Measurements from ENCODE around the gene SPHK2. TPM values are rescaled to one million over a fixed set of nuclear protein-coding genes. Genes with fewer than 3 reads are reported as not detected.

SPHK2 gene
- total RNA-seq, 1 donor from 2014 or later, result 7.5 TPM

DNA sequence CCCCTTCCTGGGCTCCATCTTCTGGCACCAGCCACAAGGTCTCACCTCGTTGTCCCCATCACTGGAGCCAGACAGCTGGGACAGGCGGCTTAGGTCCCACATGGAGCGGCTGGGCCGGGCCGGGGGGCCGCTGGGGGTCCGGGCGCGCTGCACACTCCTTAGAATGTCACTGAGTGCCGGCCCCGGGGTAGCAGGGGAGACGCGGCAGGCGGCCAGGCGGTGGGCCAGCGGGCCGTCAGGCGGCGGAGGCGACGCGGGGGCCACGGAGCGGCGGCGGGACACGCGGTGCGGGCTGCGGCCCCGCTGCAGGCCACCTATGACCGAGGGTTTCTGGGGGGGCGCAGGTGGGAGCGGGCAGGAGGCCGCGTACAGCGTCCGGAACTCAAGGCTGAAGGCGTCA lies 15.9 kb upstream of the SPHK2 start:
- no peak for DNase-seq (ENCODE audit: low spot score)

DNA sequence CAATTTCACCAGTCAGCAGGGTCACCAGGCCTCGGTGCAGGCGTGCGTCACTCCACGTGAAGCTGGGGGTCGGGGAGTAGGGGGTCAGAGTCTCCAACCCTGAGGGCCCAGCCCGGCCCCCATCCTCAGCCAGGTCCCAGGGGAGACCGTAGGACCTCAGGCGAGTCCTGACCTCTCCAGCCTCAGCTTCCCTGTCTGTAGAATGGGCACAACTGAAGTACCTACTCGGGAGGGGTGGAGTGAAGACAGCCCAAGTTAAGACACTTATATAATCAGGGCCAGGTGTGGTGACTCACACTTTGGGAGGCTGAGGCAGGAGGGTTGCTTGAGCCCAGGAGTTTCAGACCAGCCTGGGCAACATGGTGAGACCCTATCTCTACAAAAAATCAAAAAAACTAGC lies 15.5 kb upstream of the SPHK2 start:
- DNase-seq (ENCODE audit: low spot score), result no peak

DNA sequence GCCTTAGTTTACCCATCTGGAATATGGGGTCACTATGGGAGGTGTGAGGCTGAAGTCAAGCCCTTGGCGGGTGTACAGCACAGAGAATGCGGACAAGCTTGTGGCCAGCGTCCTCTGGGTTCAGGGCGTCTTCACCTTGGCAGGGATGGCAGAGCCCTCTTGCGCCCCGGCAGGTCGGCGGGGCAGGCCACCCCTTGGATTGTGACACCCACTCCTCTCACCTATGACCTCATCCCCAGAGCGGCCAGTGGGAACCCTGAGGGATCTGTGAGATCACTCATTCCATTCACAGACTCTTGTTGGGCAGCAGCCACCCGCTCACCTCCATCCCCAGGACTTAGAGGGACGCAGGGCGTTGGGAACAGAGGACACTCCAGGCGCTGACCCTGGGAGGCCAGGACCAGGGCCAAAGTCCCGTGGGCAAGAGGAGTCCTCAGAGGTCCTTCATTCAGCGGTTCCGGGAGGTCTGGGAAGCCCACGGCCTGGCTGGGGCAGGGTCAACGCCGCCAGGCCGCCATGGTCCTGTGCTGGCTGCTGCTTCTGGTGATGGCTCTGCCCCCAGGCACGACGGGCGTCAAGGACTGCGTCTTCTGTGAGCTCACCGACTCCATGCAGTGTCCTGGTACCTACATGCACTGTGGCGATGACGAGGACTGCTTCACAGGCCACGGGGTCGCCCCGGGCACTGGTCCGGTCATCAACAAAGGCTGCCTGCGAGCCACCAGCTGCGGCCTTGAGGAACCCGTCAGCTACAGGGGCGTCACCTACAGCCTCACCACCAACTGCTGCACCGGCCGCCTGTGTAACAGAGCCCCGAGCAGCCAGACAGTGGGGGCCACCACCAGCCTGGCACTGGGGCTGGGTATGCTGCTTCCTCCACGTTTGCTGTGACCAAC lies 12.6 kb upstream of the SPHK2 start, which contains the start of gene SPACA4:
TSS of gene SPACA4 (plus strand) at position 280 of the 896 bp plus-strand sequence. CDS start at position 517, 237 bp downstream.
- DNase-seq (ENCODE audit: low spot score), result no peak

GRCh38 chr19:48607359-48607755 lies 11.9 kb upstream of the SPHK2 start:
- no peak for DNase-seq (ENCODE audit: low spot score)

DNA sequence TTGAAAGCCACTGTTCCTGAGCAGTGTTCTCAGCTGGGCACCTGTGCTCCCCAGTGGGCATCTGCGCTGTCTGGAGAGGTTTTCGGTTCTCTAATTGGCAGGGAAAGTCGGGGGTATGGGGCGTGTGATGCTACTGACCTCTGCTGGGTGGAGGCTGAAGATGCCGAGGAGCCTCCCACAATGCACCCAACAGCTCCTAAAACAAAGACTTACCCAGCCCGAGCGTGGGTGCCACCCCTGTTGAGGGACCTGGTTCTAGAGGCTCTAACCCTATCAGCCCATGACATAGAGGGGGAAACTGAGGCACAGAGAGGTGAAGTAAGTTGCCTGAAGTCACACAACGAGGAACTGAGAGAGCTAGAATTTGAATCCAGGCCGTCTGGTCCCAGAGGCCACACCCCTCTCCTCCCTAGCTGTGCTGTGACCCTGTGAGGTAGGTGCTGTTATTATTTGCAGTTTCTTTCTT lies 10.5 kb upstream of the SPHK2 start:
- no peak for DNase-seq (ENCODE audit: low spot score)

GRCh38 chr19:48609571-48610108 lies 9.7 kb upstream of the SPHK2 start:
- DNase-seq (ENCODE audit: low spot score), result no peak

- DNase-seq (ENCODE audit: low spot score), result no peak
These were observed 7.4 kb upstream of the SPHK2 start for GRCh38 chr19:48611872-48612271.

- no peak for DNase-seq (ENCODE audit: low spot score)
These were observed 6.1 kb upstream of the SPHK2 start for GRCh38 chr19:48613024-48613851.

GRCh38 chr19:48613852-48614435 lies 5.4 kb upstream of the SPHK2 start:
- DNase-seq (ENCODE audit: low spot score), result no peak

DNA sequence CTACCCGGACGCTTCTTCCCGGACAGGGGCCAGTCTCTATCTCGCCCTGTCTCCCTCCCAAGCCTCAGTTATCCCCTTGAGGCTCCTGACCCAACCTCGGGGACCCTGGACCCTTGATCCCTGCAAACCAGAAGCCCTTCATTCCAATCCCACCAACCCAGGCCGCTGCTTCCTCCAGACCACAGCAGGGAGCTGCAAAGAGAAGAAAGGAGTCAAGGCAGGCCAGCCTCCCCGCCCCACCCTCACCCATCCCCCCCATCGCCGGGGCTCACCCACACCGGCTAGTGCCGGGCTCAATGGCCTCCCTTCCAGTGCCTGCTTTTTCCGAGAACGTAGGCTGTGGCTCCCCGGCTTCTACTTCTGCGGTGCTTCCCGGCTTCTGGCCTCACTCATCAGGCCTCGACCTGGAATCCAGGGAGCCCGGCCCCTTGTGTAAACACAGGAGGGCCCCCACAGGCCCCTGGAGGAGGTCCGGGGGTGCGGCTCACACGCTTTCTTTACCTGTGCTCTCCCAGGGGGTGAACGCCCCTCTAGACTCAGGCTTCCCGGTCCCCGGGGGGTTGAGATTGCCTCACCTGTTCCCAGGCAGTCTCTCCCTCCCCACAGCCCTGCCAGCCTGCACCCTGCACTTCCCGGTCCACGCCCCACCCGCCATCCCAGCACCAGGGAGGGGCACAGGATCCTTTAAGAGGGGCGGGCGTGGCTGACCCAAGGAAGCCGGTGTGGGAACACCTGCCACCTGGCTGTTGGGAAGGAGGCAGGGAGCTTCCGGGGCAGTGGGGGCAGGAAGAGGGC lies 4.7 kb upstream of the SPHK2 start, which contains the start of gene FAM83E:
TSS of gene FAM83E (minus strand) at position 641 of the 795 bp plus-strand sequence. CDS start 1,704 bp downstream, outside the sequence.
- no peak for DNase-seq (ENCODE audit: low spot score)

- no peak for DNase-seq (ENCODE audit: low spot score)
These were observed 3.9 kb upstream of the SPHK2 start for GRCh38 chr19:48615231-48616040.

DNA sequence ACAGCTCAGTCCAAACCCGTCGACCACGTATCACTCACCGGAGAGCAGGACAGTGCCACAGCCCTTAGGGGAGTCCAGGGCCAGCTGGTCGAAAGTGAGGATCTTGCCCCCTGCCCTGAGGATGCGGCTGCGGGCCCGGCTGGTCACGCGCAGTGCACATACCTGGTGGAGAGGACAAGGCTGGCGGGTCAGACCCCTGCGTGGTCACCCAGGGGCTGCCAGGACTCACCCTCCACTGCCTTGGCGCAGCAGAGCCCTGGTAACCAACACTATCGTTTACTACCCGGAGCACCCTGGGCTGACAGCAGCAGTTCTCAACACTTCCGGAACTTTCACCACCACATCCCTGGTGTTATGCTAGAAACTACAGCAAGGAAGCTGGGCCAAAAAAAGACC lies 3.3 kb upstream of the SPHK2 start:
- no peak for DNase-seq (ENCODE audit: low spot score)

- DNase-seq (ENCODE audit: low spot score), result no peak
These were observed 2.7 kb upstream of the SPHK2 start for GRCh38 chr19:48616491-48617056.

- no peak for DNase-seq (ENCODE audit: low spot score)
These were observed 2.0 kb upstream of the SPHK2 start for GRCh38 chr19:48617146-48617937.

DNA sequence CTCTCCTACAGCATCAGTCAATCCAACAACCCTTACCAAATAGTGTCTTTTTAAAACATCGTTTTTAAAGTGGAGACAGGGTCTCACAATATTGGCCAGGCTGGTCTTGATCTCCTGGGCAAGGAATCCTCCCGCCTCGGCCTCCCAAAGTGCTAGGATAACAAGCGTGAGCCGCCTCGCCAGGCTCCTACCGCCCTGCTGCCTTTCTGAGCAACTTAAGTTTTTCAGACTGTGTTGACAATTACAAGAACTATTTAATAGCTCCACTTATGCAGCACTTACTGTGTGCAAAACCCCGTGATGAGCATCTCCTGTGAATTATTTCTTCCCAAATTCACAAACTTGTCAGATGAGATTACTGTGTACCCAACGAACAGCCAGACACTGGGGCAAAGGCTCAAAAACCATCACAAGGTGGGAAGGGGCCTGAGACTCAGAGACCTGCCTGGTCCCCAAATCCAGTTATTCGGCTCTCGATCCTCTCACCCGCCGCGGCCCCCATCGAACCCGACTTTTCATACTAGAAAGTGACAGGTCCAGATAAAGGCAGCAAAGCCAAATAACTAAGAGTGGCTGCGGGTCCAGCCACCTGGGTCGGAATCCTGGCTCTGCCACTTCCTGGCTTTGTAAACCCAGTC lies 909 bp upstream of the SPHK2 start:
- DNase-seq (ENCODE audit: low spot score), result no peak

DNA sequence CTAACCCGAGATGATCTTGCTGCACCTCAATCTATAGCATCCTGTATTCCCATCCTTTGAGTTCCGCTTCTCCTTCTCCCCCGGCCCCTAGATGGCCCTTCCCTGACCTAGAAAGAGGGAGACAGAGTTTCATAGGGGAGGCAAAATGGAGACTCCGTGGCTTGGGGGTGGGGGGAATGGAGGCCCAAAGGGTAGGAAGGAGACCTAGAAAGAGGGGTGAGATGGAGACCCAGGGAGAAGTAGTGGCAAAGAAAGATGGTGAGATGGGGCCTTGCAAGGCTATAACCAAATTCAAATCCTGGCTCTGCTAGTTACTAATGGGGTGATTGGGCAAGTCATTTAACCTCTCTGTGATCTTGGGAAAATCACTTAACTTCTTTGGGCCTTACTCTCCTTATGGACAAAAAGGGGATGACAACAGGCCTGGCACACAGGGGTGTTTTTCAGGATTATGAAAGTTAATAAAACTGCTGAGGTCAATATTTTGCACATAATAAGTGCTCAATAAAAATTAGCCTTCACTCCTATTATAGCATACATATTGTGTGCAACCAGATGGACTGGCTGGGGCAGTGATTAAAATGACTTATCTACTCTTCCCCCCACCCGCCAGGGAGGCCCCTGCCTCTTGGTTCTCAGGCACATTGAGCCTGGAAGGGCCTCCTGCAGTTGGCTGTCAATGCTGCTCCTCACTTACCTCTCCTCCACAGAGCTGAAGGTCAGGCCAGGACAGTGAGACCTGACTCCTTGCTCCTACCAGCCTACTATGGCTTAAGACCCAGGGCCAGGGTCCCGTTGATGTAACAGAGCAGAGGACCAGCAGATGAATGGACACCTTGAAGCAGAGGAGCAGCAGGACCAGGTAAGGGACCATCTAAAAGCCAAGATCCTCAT lies 633 bp downstream of the SPHK2 start:
- no peak for DNase-seq (ENCODE audit: low spot score)

DNA sequence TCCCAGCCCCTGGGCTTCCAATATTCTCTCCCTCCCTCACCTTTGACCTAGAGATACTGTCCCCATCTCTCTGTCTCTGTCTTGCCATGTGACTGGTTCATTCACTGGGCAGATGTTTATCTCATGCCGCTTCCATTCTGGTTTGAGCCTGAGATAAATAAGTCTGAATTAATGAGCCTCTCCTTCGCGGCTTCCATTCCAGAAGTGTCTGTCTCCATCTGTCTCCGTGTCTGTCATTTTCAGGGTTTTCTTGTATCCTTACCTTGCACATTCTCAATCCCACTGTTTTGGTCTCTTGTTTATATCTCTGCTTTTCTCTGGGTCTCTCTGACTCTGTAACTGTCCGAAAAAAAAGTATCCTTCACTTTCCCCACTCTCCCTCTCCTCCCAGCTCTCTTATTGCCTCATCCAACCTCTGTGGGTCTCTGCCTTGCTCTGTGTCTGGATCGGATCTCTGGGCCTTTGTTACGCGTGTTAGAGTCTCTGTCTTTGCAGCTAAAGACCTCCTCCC lies 4.3 kb downstream of the SPHK2 start:
- DNase-seq (ENCODE audit: low spot score), result no peak
